ENCODE data around the gene FRK.
"Not testable (repeated sequence)": the region's sequence is repeated elsewhere in the genome, so short reads cannot be mapped to it uniquely, and the experiment has no call there.

FRK gene

DNA sequence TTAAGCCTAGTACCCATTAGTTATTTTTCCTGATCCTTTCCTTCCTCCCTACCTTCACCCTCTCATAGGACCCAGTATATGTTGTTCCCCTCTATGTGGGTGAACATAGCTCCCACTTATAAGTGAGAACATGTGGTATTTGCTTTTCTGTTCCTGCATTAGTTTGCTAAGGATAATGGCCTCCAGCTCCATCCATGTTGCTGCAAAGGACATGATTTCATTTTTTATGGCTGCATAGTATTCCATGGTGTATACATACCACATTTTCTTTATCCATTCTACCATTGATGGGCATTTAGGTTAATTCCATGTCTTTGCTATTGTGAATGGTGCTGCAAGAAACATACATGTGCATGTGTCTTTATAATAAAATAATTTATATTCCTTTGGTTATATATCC lies 115.9 kb downstream of the FRK start:
- not testable (repeated sequence) for DNase-seq (ENCODE audit: low read depth)

DNA sequence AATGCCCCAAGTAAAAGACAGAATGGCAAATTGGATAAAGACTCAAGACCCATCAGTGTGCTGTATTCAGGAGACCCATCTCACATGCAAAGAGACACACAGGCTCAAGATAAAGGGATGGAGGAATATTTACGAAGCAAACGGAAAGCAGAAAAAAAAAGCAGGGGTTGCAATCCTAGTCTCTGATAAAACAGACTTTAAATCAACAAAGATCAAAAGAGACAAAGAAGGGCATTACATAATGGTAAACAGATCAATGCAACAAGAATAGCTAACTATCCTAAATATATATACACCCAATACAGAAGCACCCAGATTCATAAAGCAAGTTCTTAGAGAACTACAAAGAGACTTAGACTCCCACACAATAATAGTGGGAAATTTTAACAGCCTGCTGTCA lies 123.2 kb downstream of the FRK start:
- DNase-seq (ENCODE audit: low read depth) = not testable (repeated sequence)

DNA sequence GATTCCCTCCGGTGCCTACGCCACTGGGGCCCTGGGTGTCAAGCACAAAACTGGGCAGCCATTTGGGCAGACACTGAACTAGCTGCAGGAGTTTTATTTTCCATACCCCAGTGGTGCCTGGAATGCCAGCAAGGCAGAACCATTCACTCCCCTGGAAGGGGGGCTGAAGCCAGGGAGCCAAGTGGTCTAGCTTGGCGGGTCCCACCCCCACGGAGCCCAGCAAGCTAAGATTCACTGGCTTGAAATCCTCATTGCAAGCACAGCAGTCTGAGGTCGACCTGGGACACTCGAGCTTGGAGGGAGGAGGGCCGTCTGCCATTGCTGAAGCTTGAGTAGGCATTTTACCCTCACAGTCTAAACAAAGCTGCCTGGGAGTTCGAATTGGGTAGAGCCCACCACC lies 125.3 kb downstream of the FRK start:
- DNase-seq (ENCODE audit: low read depth) = no peak

DNA sequence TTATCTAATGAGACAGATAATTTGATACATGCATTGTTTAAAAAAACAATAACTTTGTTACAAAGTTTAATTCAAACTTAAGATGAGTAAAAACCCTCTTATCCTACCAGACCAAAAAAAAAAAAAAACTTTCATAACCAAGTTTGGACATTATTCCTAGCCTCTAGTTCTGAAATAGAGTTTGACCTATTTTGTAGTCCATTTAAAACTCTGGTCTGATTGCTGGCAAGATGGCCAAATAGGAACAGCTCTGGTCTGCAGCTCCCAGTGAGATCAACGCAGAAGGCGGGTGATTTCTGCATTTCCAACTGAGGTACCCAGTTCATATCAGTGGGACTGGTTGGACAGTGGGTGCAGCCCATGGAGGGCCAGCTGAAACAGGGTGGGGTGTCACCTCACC lies 125.9 kb downstream of the FRK start:
- DNase-seq (ENCODE audit: low read depth) = no peak

DNA sequence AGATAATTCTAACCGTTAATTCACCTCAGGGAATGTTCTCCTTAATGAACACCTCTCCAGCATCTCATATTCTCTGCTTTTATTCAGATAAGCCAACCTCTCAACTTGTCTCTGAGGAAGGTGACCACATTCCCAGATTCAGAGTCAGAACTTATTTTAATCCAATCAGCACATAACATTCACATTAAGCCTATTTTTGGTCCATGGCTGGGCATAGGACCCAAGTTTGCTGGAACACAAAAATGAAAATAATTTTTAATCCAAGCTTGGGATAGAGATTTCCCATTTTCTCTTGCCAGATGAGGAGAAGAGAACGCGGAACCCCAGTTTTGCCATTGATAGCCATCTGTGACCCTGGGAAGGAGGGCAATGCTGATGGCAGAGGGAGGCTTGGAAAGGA lies 126.5 kb downstream of the FRK start:
- DNase-seq (ENCODE audit: low read depth) = no peak

DNA sequence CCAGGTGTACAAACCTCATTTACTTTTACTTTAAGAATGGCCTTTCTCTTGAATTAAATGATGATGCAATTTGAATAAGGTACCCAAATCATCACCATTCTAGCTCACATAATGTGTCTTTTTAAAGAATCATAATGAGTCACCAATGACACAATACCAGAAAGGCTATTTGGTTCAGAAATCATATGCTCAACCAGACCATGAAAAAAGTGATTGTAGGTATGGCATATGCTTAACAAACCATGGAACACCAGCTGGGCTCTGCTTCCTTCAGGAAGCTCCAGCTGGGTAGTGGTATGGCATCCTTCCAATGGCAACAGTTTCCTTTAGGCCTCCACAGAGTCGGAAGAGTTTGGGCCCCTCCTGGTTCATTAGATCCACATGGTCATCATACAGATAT lies 128.2 kb downstream of the FRK start:
- DNase-seq (ENCODE audit: low read depth) = no peak

DNA sequence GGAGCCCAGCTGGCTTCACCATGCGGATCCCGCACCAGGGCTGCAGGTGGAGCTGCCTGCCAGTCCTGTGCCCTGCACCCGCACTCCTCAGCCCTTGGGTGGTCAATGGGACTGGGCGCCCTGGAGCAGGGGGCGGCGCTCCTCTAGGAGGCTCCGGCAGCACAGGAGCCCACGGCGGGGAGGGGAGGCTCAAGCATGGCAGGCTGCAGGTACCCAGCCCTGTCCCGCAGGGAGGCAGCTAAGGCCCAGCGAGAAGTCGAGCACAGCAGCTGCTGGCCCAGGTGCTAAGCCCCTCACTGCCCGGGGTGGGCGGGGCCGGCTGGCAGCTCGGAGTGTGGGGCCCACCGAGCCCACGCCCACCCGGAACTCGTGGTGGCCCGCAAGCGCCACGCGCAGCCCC lies 132.7 kb downstream of the FRK start:
- not testable (repeated sequence) for DNase-seq (ENCODE audit: low read depth)

DNA sequence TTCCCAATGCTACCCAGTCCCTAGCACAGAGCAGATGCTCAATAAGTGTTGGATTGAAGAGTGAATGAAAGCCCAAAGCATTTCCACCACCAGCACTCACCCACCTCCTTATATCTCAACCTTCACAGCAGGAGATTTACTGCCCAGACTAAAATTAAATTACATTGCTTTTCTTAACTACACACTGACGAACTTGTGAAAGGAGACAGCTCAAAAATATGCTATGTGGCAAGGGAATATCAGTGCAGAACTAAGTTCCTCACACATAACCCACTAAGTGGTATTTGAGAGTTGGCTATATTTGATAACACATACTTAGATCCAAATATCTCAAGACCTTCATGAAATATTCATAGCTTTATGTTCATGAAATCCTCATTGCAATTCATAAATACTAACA lies 137.7 kb downstream of the FRK start:
- no peak for DNase-seq (ENCODE audit: low read depth)

DNA sequence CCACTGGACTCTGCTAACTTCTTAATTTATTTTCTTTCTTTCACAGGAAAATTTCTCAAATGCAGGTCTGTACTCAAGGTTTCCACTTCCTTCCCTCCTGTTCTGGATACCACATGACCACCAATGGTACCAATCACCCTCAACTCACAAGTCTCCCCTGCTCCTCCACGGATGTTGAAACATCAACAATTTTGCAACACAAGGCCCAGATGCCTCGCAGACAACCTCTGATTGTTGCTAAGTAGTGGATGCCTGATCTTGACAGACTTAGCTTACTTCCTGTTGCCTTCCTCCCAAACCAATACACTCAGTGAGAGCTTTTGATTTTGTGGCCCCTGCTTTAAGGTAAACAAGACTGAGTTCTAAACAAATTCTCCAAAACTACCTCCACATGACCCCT lies 146.6 kb downstream of the FRK start:
- no peak for DNase-seq (ENCODE audit: low read depth)

DNA sequence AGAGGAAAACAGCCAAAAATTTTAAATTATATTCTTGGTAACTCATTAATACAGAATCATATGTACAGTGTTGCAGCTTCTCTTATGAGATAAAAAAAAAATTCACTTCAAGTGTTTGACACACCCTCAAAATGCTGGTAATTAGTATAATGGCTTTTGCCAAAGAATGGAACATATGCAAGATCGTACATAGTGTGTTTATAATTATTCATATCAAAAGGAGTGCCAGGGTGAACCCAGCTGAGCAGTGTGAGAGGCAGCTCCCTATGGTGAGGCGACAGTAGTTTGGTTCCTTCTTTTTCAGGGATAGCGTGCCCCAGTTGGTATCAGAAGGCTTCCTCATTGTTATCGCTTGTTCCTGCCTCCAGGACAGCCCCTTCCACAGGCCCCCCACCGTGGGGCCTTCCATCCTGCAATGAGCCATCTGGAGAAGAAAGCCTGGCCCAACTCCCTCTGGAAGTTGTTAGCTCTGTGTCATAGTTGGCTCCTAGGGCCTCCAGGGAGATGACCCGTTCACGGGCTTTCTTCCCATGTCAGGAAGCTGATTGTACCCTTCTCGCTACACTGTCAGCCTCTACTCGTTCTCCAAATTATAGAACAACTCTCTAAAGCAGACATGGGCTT lies 150.7 kb downstream of the FRK start:
- no peak for DNase-seq (ENCODE audit: low read depth)

DNA sequence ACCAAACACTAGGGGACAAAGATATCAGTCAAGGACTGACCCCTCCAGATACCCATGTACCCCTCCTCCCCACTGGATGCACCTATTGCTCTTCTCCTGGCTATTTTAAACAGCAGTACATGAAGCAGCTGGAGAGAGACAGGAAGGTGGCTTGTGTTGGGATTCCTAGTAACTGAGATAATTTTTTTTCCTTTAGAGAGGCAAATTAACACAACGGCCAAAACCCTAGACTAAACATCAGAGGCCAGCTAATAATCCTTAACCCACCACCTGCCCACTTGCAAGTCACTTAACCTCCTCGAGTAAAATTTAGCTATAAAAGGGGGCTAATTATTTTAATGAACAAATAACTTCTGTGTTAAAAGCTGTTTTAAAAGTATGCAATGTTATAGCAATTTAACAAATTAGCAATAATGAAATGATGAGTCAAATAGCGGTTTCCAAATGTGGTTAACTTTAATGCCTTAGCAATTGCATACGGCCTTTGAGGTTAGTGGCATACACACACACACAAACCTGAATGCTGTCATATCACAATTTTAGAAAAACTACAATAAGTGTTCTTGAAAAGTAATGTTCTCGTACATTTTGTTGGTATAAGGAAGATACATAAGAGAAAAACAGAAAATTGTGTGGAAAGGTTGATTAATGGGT lies 151.7 kb downstream of the FRK start:
- no peak for DNase-seq (ENCODE audit: low read depth)

DNA sequence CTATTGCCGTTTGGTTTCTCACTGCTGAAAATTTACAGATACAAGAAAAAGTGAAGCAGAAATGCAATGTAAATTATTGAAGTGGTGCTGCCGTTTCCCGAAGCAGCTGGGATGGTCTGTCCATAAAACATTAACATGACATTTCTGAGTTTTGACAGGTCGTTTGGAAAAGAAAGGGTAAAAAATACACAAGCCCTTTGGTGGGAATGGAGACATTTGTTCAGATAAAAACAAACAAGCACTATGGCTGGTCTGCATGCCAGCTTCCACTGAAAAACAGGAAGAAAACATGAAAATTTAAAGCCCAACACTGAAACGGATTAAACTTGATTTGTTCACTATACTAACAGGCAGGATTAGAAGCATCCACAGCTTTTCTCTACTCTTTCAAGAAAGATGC lies 155.2 kb downstream of the FRK start:
- no peak for DNase-seq (ENCODE audit: low read depth)

DNA sequence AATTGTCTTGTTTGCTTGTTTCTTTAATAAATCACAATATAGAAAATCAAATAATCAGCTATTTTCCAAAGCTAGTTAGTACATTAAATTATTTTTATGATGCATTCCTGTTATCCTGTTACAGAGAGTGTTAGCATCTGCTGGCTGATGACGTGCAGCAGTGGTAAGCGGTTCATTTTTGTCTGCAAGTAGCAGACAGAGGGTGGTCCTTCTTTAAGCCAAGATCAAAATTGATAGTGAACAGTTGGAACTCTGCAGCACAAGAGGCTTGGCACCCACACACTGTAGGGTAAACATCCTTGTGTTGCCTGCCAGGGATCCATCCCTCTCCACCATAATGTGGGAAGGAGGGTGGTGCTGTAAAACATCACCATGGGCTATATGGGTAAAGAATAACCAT lies 158.3 kb downstream of the FRK start:
- no peak for DNase-seq (ENCODE audit: low read depth)

DNA sequence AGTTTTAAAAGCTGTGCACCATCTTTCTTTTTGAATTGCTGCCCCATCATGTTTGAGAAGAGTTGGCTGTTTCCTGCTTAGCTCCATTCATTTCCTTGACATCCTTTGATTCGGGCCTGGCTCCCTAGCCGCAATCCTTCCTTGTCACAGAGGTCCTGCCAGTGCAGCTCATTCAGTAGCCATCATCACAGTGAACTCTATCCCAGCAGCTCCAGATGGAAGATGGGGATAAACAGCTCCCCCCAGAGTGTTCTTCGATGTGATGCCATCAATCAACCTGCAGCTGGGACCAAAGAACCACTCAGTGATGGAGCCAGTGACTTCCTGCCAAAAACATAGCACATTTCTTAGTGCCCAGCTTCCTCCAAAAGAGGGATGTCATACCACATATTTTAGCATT lies 158.8 kb downstream of the FRK start:
- DNase-seq (ENCODE audit: low read depth) = no peak

DNA sequence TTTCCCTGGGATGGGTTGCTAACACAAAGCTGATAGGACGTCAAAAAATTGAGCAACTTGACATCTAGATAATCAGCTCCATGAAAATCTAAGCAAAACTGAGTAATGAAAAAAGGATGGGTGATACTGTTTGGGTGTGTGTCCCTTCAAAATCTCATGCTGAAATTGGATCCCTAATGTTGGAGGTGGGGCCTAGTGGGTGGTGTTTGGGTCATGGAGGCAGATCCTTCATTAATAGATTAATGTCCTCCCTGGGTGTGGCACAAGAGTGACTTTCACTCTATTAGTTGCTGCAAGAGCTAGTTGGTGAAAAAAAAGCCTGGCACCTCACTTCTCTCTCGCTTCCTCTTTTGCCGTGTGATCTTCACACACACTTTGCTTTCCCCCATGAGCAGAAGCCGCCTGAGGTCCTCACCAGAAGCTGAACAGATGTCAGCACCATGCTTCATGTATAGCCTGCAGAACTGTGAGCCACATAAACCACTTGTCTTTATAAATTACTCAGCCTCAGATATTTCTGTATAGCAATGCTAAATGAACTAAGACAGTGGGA lies 160.9 kb downstream of the FRK start:
- DNase-seq (ENCODE audit: low read depth) = no peak

DNA sequence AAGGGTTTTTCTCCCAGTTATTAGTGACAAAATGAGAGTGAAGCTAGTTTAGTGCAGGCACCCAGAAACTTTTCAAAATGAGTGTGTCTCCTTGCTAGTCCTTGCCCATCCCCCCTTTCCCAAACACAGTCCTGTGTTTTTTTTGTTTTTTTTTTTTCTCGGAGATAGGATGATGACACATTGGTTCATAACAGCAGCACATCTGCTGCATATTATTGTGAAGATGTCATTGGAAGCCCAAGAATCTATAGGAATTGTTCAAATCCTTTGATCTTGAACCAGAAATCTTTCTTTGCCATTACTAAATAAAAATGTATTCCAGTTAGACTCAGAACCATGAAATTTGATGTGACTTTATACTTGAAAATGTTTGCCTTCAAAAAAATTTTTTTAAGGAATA lies 162.4 kb downstream of the FRK start:
- DNase-seq (ENCODE audit: low read depth) = no peak

DNA sequence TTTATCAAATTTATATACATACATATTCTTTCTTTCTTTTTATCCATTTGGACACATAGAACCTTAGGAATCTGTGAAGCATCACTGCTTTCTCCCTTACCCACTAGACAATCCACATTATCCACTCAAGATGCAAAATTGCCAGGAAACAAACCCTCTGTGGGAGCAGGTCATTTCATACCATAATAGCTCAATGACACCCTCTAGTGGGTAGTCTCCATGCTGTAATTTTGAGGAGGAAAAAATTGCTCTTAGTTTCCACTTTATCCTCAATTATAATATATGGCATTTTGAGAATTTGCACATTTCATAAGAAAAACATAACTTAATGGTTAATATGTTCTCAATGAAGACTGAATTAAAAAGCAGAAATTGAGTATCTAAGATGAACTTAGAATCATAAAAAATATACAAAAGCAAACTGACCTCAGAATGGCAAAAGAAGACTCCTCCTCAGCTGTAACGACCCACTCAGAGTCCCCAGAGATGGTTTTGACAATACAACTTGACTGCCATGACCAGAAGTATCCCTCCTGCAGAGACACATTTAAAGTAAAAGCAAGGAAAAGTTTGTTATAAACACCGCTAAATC lies 164.1 kb downstream of the FRK start:
- DNase-seq (ENCODE audit: low read depth) = no peak

DNA sequence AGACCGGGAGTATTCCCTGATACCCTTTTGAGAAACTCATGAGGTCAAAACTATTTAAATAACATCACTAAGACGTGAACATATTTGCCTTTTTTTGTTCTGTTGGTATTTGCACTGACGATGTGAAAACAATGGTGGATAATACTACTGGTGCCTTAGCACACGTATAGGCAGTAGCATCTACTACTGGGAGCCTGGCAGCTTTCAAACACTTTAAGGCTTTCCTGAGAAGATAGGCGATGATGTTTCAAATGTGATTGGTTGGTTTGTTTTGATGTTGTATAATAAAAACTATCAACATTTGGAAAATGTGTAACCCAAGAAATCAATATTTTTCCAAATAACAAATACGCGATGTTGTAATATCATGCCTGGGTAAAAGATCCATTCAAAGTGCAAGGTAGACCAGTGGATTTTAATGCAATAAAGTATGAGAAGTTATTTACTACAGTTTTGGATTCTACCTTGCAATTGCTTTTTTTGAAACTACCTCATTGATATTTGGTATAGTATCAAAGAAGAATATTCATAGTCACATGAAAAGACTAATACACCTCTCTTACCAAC lies 166.2 kb downstream of the FRK start:
- no peak for DNase-seq (ENCODE audit: low read depth)

DNA sequence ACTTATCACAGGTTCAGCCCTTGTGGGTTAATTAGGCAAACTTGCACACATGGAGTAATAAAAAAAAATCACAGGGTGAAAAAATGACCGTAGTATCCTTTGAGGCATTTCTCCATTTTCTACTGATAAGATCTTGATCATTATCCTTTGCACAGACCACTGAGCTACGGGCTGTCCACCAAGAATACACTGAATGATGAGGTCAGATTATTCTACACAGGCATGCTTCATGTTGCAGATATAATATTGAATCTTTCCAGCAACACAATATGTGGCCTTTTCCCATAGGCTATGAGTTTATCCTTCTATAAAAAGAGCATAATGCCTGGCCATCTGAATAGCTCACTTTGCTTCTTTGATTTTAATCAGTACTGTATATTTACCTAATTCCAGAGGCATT lies 168.9 kb downstream of the FRK start:
- DNase-seq (ENCODE audit: low read depth) = no peak

DNA sequence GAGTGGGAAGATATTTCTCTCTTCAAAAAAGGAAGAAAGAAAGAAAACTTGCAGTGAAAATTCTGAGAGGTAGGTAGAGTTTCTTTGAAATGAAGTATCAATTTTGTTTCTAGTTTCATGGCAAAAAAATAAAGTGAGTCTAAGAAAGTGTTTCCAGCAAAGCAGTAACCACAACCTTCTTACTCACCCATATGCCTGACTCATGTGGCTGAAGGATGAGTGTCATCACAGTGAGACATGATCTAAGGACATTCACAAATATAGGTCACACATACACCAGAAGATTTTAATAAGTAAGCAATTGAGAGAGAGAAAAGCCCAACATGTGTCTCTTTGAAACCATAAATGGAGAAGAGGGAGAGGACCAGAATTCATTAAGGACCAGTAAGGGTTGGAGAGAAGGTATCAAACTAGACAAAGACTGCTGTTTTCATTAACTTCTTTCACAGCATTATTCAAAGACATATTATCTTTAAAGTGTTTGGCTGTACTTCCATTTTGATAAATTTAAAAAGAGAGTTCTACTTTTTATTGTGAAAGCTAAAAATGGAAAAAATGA lies 169.5 kb downstream of the FRK start:
- DNase-seq (ENCODE audit: low read depth) = no peak

DNA sequence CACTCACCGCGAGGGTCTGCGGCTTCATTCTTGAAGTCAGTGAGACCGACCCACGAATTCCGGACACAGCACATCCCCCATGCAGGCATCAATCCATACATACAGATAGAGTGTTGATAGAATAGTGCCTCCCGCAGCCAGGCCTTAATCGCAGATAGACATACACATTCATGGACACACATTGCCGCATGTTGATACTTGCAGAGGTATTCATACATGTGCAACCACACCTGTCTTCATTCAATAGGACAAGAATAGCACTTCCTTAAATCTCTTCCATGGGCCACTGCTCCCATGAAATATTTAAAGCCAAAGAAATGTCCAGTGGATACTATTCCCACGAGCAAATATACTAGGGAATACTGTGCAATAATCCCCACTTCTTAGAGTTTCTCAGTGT lies 170.5 kb downstream of the FRK start:
- DNase-seq (ENCODE audit: low read depth) = no peak

DNA sequence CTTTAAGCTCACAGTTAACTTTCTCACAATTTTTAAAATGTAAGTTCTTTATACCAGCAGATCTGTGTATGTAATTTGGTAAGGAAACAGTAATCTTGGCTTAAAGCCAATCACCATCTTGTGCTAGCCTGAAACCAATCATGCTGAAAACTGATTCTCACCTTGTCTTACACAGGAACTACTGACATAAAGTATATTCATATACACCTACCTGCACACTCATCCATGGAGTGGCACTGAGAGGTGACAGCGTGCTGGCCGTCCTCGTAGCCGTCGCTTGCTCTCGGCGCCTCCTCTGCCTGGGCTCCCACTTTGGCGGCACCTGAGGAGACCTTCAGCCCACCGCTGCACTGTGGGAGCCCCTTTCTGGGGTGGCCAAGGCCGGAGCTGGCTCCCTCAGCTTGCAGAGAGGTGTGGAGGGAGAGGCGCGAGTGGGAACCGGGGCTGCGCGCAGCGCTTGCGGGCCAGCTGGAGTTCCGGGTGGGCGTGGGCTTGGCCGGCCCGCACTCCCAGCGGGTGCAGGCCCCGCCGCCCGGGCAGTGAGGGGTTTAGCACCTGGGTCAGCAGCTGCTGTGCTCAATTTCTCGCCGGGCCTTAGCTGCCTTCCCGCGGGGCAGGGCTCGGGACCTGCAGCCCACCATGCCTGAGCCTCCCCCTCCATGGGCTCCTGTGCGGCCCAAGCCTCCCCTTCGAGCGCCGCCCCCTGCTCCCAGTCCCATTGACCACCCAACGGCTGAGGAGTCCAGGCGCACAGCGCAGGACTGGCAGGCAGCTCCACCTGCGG lies 171.8 kb downstream of the FRK start:
- DNase-seq (ENCODE audit: low read depth) = not testable (repeated sequence)

Measured in stimulated activated CD8-positive, alpha-beta memory T cell treated with anti-CD3 and anti-CD28 coated beads, Interleukin-12 subunit alpha, Interleukin-12 subunit beta, amount 100 ng/mL, for 1 hour (primary cell).